ENCODE data around the gene TMEM201.

TMEM201 gene

DNA sequence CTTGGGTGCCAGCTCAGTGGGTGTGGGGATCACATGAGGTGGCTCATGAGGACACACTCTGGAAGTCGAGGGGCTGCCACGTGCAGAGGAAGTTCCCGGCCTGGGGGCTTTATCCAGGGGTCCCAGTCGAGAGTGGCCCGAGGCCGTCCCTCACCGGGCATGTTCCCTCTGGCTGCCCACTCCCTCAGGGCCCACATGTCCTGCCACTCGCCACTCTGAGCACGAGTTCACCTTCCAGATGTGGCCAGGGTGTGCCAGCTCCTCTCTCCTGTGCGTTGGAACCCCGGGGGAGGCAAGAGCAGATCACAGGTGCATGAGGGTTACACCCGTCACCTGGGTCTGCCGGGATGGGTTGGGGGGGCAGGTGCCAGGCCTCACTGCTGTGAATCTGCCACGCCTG is 14.6 kb downstream of the TMEM201 start:
- Histone ChIP-seq H3K4me2 (ENCODE audit: low read depth, low read length) (no peak overlapping the region), H3K4me3 (ENCODE audit: low read length) (no peak overlapping the region), H3K9me2 (replicated peaks; ENCODE audit: insufficient read depth, low read length) (no peaks in the 10 kb centered on the region), H3K9ac (ENCODE audit: low read length) (no peak overlapping the region), H4K20me1 (ENCODE audit: insufficient read depth, low read length) (no peaks in the 10 kb centered on the region), H3K4me1 (ENCODE audit: low read length) (no peaks in the 10 kb centered on the region), H3F3A (ENCODE audit: insufficient read depth, low read length) (no peaks in the 10 kb centered on the region), H3K9me3 (replicated peaks; ENCODE audit: insufficient read depth, low read length) (no peaks in the 10 kb centered on the region), H2AFZ (ENCODE audit: low read length) (no peak overlapping the region), H3K79me2 (ENCODE audit: low read length) (no peaks in the 10 kb centered on the region), H3K27me3 (replicated peaks; ENCODE audit: insufficient read depth, low read length) (no peaks in the 10 kb centered on the region), H3K27ac (ENCODE audit: low read length) (no peak overlapping the region), H3K36me3 (replicated peaks; ENCODE audit: insufficient read depth, low read length) (no peaks in the 10 kb centered on the region)
- TF ChIP-seq EZH2 (optimal IDR thresholded peaks at IDR 0.05; ENCODE audit: low read depth, low read length) (no peak), EZH2phosphoT487 (IDR thresholded peaks at IDR 0.05; ENCODE audit: low read length) (no peak)
- TF ChIP-seq, protein P1, sequence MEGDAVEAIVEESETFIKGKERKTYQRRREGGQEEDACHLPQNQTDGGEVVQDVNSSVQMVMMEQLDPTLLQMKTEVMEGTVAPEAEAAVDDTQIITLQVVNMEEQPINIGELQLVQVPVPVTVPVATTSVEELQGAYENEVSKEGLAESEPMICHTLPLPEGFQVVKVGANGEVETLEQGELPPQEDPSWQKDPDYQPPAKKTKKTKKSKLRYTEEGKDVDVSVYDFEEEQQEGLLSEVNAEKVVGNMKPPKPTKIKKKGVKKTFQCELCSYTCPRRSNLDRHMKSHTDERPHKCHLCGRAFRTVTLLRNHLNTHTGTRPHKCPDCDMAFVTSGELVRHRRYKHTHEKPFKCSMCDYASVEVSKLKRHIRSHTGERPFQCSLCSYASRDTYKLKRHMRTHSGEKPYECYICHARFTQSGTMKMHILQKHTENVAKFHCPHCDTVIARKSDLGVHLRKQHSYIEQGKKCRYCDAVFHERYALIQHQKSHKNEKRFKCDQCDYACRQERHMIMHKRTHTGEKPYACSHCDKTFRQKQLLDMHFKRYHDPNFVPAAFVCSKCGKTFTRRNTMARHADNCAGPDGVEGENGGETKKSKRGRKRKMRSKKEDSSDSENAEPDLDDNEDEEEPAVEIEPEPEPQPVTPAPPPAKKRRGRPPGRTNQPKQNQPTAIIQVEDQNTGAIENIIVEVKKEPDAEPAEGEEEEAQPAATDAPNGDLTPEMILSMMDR (IDR thresholded peaks at IDR 0.05; ENCODE audit: low read length), result no peak
- no peak for DNase-seq

DNA sequence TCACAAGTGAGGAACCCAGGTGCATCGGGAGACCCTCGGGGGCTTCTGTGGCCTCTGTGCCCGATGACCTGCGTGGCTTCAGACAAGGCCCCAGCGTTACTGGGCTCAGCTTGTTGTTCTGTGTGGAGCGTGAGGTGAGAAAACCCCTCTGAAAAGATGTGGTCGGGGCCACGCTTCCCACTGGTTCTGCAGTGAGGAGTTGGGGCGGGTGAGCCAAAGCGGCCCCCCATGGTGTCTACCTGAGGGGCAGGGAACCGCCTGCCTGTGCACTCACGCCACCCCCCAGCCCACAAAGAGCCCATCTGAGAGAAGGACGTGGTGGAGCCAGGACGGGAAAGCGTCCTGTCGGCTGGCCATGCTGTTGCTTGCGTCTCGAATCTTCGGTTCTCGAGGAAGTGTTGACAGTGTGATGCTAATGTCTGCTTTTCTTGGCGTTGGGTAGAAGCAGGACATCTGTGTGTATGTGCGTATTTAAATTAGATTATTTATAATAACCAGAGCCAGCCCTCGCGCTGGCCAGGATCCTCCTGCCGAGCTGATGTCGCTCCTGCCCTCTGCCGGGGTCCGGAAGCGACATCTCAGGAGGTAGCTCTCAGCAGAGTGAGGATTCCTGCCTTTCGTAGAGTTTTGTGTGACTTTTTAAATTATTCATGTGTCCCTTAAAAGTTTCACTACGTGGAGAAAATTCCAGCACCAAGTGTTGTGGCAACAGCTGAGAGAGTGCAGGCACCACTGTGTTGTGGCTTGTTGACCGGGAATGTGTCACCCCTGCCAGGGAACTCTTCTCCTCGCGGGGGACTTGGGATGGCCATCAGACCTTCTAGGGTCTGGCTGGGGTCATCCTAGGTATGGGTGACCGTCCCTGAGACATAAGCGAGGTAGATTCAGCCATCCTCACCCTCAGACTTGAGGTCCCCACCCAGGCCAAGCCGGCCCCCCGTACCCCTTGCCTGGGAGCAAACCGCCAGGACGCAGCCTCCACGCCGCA is 15.3 kb downstream of the TMEM201 start:
- TF ChIP-seq EZH2 (optimal IDR thresholded peaks at IDR 0.05; ENCODE audit: low read depth, low read length), result no peak
- TF ChIP-seq, protein P1 (IDR thresholded peaks at IDR 0.05; ENCODE audit: low read length), result no peak
- TF ChIP-seq EZH2phosphoT487 (IDR thresholded peaks at IDR 0.05; ENCODE audit: low read length), result no peak
- DNase-seq, result no peak
- no peaks in the 10 kb centered on the region for H3K36me3 ChIP-seq (replicated peaks; ENCODE audit: insufficient read depth, low read length)
- no peaks in the 10 kb centered on the region for H4K20me1 ChIP-seq (ENCODE audit: insufficient read depth, low read length)
- H3K4me2 ChIP-seq (ENCODE audit: low read depth, low read length), result no peak overlapping the region
- H3K9ac ChIP-seq (ENCODE audit: low read length), result no peak overlapping the region
- no peak overlapping the region for H3K4me3 ChIP-seq (ENCODE audit: low read length)
- H3F3A ChIP-seq (ENCODE audit: insufficient read depth, low read length), result no peaks in the 10 kb centered on the region
- H3K27ac ChIP-seq (ENCODE audit: low read length), result no peak overlapping the region
- no peaks in the 10 kb centered on the region for H3K4me1 ChIP-seq (ENCODE audit: low read length)
- H3K9me2 ChIP-seq (replicated peaks; ENCODE audit: insufficient read depth, low read length), result no peaks in the 10 kb centered on the region
- H3K27me3 ChIP-seq (replicated peaks; ENCODE audit: insufficient read depth, low read length), result no peaks in the 10 kb centered on the region
- no peaks in the 10 kb centered on the region for H3K9me3 ChIP-seq (replicated peaks; ENCODE audit: insufficient read depth, low read length)
- no peaks in the 10 kb centered on the region for H3K79me2 ChIP-seq (ENCODE audit: low read length)
- H2AFZ ChIP-seq (ENCODE audit: low read length), result no peak overlapping the region

DNA sequence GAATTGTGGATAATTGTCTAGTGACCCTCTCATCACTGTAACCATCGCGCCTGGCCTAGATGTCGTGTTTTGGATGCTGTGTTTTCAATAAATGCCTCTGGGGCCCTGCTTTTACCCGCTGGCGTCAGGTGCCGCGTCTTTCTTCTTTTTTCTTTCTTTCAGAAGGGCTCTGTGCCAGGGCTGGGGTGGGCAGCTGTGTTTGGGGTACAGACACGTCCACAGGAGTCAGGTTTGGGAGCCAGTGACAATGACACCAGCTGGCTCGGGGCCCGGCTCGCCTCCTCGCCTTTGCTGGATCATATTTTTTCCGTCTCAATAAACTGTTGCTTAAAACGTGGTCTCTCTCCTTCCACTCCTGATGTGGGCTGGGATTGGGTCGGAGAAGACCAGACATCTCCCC is 16.1 kb downstream of the TMEM201 start:
- Histone ChIP-seq H3K9me2 (replicated peaks; ENCODE audit: insufficient read depth, low read length) (no peaks in the 10 kb centered on the region), H3K27ac (ENCODE audit: low read length) (no peak overlapping the region), H3K9ac (ENCODE audit: low read length) (no peak overlapping the region), H3K4me2 (ENCODE audit: low read depth, low read length) (no peak overlapping the region), H2AFZ (ENCODE audit: low read length) (no peak overlapping the region), H3K4me1 (ENCODE audit: low read length) (no peaks in the 10 kb centered on the region), H3K79me2 (ENCODE audit: low read length) (no peaks in the 10 kb centered on the region), H3K9me3 (replicated peaks; ENCODE audit: insufficient read depth, low read length) (no peaks in the 10 kb centered on the region), H3K4me3 (ENCODE audit: low read length) (no peak overlapping the region), H3K36me3 (replicated peaks; ENCODE audit: insufficient read depth, low read length) (no peaks in the 10 kb centered on the region), H3F3A (ENCODE audit: insufficient read depth, low read length) (no peaks in the 10 kb centered on the region), H4K20me1 (ENCODE audit: insufficient read depth, low read length) (no peaks in the 10 kb centered on the region), H3K27me3 (replicated peaks; ENCODE audit: insufficient read depth, low read length) (no peaks in the 10 kb centered on the region)
- no peak for DNase-seq
- TF ChIP-seq EZH2 (optimal IDR thresholded peaks at IDR 0.05; ENCODE audit: low read depth, low read length) (no peak), EZH2phosphoT487 (IDR thresholded peaks at IDR 0.05; ENCODE audit: low read length) (no peak)
- TF ChIP-seq, protein P1 (IDR thresholded peaks at IDR 0.05; ENCODE audit: low read length), result no peak

Data from MM.1S (cell line).